NCI-H146 (cell line): ENCODE results near the gene CA5A.
"Not testable (repeated sequence)": the region's sequence is repeated elsewhere in the genome, so short reads cannot be mapped to it uniquely, and the experiment has no call there.

Experiments
- DNase-seq: peaks from one replicate; lab custom pipeline; 2025; lab: John Stamatoyannopoulos, UW

CA5A gene

GRCh38 chr16:87922250-87922871, 14.0 kb downstream of the CA5A start:
- no peak for DNase-seq

DNA sequence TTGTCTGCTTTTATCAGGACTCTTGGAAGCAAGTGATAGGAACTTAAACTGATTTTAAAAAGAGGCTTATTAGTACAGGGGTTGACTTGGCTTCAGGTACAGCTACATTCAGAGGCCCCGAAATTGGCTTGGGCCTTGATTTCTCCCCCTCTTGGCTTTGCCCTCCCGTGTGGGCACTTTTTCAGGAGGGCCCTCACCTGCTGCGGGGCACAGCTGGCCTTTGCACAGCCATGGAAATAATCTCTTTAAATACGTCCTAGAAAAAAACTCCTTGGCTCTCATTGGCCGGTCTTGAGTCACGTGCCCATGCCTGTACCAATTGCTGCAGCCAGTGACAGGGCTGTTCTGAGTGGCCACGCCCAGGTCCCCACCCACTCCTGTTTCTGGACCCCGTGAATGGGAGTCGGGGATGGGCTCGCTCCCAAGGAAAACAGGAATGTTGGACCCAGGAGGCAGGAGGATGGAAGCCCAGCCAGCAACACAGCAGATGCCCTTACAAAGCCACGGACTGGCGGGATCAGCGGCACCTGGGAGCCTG, 15.0 kb downstream of the CA5A start:
- no peak for DNase-seq

DNA sequence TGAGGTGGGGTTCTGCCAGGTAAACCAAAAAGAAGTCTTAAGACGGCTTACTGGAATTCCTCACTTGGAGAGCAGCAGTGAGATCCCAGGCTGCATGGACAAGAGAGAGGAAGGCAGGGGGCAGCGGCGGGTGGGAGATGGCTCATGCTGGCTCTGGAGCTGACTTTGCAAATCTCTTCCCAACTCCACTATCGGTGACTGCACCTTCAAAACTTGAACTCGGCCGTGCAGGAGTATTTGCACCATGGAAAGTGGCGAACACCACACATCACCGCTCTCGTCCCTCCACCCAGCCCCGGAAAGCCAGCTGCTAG, 16.7 kb downstream of the CA5A start:
- no peak for DNase-seq

- no peak for DNase-seq
Measured at GRCh38 chr16:87918866-87919680, 17.3 kb downstream of the CA5A start.

DNA sequence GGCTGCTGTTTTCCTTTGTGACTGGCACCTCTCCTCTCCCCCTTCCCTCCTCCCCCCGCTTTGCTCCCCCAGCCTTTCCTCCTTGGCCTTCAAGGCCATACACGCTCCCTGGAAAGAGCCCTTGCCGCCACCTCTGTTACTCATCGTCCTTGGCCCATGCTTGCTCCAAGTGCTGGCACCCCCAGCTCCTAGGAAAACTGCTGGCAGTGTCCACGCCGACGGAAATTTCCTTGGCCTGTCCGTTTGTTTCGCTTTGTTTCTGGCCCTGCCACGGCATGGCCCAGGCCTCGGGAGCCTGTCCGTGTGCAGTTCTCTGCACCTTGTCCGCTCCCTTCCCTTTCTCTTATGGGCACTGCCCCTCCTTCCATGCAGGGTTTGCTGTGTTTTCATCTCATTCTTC, 18.0 kb downstream of the CA5A start:
- no peak for DNase-seq

DNA sequence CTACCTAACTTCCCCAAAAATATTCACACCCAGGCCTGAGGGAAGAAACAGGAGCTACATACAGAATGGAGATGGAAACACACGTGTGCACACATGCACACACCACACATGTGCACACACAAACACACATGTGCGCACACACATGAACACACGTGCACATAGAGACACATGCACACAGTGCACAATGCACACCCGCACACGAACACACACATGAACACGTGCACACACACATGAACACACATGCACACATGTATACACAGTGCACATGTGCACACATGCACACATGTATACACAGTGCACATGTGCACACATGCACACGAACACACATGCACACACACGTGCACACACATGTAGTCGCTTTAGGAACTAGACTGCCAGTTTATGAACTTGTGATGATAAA, 18.8 kb downstream of the CA5A start:
- no peak for DNase-seq

DNA sequence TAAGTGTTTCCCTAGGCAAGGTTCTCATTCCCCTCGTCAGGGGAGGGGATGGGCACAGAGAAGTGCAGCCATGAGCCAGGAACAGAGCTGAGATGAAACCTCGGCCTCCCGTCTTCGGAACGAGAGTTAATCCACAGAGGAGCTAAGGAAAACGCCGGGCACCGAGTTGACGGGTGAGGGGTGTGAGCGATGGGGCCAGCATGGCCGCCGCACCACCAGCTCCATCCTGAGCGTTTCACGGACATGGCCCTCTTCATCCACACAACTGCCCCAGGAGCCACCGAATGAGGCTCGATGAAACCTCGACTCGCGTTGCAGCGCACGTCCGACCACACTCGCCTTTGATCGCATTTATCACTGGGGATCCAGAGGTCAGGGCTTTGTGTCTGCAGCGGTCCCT, 21.5 kb downstream of the CA5A start:
- DNase-seq: no peak

- not testable (repeated sequence) for DNase-seq
Measured at GRCh38 chr16:87914021-87914725, 22.2 kb downstream of the CA5A start.

- not testable (repeated sequence) for DNase-seq
Measured at GRCh38 chr16:87912691-87913090, 23.6 kb downstream of the CA5A start.

- peak; percentile 86 for DNase-seq
Measured at GRCh38 chr16:87911106-87911763, 25.1 kb downstream of the CA5A start.

GRCh38 chr16:87909203-87909935, 27.0 kb downstream of the CA5A start:
- DNase-seq: peak; percentile 51

DNA sequence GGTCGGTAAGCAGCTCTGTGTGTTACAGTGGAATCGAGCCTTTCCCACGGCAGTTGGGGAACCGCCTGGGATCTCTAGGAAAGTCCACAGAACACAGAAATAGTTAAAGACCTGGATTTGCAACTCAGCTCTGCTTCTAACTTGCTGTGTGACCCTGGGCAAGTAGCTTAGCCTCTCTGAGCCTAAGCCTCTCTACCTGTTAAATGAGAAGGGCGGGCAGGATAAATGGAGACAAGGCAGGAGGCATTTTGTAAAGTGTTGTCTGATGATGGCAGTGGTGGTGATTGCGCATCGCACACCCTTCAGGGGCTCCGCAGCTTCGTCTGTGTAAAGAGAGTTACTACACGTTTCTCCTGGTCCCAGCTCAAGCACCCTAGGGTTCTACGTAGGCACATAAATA, 28.2 kb downstream of the CA5A start:
- not testable (repeated sequence) for DNase-seq

GRCh38 chr16:87905521-87905920, 30.8 kb downstream of the CA5A start:
- not testable (repeated sequence) for DNase-seq

- DNase-seq: not testable (repeated sequence)
Measured at GRCh38 chr16:87904963-87905362, 31.4 kb downstream of the CA5A start.

- not testable (repeated sequence) for DNase-seq
Measured at GRCh38 chr16:87900489-87900888, 35.8 kb downstream of the CA5A start.

DNA sequence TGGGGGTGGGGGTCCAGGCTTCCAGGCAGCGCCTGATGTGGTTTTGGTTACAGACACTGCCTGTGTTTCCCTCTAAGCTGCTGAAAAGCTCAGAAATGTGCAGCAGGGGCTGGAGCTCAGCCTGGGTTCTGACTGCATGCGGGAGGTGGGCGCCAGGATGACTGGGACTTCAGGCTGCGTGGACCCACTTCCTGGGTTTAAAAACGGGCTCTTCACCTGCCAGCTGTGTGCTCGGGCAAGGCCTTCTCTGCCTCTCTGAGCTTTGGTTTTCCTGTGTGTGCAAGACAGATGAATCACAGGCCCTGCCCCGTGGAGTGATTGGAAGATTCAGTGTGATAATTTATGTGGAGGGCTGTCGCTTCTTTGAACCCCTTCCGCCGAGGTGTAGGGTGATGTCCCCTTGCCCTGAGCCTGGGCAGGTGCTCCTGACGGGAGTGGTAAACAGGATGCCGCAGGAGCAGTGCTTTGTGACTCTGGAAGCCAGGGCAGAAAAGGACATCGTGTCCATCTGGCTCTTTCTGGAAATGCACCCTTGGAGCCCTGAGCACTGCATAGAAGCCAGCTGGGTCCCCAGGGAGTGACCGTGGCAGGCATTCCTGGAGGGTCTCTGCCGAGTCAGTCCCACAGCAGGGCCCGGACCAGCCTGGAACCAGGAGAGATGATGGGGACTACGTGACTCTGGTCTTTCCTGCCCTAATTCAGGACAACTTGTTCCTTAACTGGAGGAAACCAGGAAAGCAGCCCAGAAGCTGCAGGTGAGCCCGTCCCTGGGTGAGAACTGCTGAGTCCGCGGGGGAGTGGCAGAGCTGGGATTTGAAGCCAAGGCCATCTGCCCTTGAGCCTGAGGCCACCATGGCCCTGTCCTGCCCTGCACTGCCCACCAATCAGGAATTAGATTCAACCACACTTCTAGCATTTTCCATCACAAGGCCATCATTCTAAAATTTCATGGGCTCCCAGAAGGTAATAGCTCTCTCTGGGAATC, 38.5 kb downstream of the CA5A start:
- no peak for DNase-seq

DNA sequence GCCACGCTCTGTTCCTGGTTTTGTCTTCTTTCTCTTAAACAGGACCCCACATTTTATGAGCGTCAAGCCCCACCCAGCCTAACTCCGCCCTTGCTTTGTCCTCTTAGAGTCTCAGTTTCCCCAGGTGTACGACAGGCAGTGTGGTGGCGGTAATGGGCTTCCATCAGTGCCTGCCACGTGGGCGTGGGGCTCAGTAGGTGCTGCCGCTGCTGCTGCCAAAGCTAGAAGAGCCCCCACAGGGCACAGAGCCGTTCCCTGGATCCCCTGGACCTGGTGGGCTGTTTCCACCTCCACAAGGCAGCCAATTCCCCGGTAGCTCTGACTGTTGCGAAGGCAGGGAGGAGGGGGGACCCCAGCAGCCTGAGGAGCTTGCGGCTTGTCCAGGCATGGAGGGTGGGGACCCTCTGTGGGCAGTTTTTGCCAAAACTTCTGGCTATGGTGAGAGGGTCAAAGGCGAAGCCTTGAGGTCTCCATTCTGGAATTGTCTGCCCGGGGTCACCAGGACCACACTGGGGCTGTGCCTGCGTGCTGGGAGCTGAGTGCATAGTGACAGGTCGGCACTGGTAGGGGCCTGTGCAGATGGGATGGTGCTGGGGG, 39.3 kb downstream of the CA5A start:
- DNase-seq: not testable (repeated sequence)

- not testable (repeated sequence) for DNase-seq
Measured at GRCh38 chr16:87896176-87896890, 40.0 kb downstream of the CA5A start.

GRCh38 chr16:87895641-87896141, 40.6 kb downstream of the CA5A start:
- DNase-seq: no peak
